Endometrial microvascular endothelial cells (primary cell): ENCODE data around the gene UROD. TPM values are rescaled to one million over a fixed set of nuclear protein-coding genes. Genes with fewer than 3 reads are reported as not detected.
"Not testable (repeated sequence)": the region's sequence is repeated elsewhere in the genome, so short reads cannot be mapped to it uniquely, and the experiment has no call there.

Experiments
- in situ Hi-C: cut with HindIII; loops from 2 replicates; pipeline ENCODE4 v1.10.0; 2017; ENCODE audit warnings: low sequenced_read_pairs, low pct_unique_long_range_greater_than_20kb; ENCODE audit errors: inconsistent ontology term
- total RNA-seq: library from RNA; depleted of rRNA; stranded (reverse); fragments of >200 nt; gene quantifications from one replicate; pipeline ENCODE4 v1.2.3, GENCODE V29; 2015; ENCODE audit errors: inconsistent ontology term

UROD gene
- 241 TPM for total RNA-seq

DNA sequence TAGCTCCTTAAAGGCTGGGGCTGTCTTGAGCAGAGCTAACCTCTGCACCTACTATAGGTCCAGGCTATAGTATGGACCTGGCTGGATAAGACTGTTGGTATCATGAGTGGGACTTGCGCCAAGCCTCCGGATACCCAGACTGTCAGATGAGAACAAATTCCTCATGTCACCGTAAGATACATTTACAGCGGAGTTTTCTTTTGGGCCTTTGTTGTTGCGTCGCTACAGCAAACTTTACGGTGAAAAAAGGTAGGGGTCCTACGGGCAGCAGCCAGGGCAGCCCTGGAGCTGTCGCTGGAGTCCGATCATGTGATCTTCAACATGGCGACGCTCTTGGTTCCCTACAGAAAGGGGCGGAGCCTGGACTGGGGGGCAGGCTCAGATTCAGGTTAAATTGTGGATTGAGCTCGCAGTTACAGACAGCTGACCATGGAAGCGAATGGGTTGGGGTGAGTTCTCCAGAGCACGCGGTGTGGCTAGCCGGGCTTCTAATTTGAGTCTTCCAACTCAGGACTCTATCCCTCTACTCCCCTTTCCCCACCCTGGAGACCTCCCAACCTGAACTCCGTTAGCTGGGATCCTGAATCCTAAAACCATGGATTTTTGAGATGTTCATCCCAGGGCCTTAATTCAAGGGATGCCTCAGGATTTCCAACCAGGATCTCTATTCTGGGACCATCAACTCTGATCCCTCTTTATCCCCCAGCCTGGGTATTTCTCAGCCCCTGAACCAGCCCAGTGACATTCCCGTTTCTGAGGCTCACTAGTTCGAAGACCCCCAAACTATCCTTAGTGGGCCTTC lies at the start of gene UROD:
Gene UROD, plus strand, starts transcription at position 418 of the 802 bp plus-strand sequence. Its CDS starts 12 bp downstream, at position 430.
- in situ Hi-C loops, result no loop called here

DNA sequence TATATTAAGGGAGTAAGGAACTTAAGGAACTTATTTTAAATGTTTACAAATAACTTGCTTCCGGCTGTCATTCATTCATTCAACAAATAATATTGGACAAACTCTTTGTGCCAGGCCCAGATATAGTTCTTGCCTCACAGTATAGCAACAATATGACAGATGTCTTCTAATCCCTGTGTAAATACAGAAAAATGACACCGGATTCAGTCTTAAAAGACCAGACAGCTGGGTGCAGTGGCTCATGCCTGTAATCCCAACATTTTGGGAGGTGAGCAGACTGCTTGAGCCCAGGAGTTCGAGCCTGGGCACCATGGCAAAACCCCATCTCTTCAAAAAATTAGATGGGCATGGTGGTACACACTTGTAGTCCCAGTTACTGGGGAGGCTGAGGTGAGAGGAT lies 49.3 kb upstream of the UROD start:
- in situ Hi-C loops, result no loop called here

DNA sequence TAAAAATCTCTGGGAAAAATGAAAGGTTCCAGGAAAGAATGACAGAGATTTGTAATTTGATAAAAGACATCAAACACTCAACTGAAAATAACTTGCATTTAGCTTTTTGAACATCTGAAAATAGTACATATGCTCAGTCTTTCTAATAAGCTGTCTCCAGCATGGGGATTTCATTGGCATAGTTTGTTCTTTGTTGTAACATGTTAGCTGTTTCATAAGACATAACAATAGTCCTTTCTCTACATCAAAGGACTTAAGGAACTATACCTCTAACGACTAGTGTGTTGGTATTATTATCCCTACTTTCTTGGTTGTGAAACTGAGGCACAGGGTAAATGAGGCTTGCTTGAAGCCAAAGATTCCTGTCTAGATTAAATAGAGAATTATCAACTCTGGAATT lies 47.7 kb upstream of the UROD start:
- in situ Hi-C loops, result no loop called here

DNA sequence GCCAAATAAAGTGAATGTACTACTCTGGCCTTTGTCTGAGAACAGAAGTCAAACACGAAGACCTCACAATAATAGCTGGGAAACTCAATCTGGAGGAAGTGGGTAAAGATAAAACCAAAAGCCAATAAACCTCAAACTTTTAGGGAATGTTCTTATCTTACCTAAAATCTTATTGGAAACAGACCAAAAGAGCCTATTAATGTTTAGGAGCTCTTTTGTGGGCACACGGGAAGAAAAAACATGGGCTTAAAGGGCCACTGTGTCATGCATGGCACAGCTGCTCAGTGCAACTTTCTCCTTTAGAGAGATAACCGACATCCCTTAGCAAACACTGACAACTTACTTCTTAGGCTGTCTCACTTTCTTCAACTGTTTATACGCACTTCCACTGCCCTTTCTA lies 41.7 kb upstream of the UROD start:
- in situ Hi-C loops, result no loop called here

DNA sequence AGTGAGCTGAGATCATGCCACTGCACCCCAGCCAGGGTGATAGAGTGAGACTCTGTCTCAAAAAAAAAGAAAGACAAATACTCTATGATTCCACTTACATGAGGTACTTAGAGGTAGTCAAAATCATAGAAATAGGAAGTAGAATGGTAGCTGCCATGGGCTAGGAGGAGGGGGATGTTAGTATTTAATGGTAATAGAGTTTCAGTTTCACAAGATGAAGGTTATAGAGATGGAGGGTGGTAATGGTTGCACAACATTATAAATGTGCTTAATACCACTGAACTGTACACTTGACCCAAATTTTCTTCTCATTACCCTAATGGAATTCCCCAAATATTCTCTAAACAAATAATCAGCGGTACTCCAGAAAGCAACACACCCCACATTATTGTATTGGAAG lies 38.4 kb upstream of the UROD start:
- in situ Hi-C loops, result no loop called here

DNA sequence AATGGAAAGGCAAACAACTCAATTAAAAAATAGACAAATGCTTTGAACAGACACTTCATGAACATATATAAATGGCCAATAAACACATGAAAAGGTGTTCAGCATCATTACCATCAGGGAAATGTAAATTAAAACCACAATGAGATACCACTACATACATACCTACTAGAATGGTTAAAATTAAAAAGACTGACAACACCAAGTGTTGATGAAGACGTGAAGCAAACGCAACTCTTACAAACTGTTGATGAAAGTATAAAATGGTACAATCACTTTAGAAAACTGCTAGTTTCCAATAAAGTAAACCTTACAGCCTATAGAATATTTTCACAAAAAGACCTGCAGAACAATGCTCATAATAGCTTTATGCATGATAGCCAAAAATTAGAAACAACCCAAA lies 35.8 kb upstream of the UROD start:
- in situ Hi-C loops, result no loop called here

DNA sequence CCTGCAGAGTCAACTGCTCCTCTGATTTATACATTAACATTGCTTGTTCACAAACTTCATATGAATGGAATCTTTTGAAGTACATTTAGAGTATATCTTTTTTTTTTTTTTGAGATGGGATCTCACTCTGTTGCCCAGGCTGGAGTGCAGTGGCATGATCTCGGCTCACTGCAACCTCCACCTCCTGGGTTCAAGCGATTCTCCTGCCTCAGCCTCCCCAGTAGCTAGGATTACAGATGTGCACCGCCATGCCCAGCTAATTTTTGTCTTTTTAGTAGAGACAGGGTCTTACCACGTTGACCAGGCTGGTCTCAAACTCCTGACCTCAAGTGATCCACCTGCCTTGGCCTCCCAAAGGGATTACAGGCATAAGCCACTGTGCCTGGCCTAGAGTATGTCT lies 34.7 kb upstream of the UROD start:
- in situ Hi-C loops, result not testable (repeated sequence)

DNA sequence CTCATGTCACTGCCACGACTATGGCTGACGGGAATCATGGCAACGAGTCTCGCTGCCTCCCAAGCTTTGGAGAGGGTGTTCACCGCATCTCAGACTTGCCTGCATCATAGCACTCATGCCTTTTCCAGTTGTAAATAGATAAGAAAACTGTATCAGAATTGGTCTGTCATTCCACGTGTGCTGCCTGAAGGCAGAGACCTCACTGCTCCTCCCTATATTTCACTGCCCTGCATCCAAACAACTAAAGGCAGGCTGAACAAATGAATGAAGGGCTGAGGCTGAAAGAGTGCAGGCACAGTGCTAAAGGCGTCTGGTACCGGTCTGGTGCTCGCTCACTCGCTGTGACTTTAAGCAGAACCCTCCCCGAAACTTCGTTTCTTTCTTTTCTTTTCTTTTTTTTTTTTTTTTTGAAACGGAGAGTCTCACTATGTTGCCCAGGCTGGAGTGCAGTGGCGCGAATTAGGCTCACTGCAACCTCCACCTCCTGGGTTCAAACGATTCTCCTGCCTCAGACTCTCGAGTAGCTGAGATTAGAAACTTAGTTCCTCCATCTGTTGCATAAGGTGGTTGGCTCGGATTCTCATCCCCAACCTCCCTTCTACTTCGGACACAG lies 26.2 kb upstream of the UROD start:
- in situ Hi-C loops, result no loop called here

DNA sequence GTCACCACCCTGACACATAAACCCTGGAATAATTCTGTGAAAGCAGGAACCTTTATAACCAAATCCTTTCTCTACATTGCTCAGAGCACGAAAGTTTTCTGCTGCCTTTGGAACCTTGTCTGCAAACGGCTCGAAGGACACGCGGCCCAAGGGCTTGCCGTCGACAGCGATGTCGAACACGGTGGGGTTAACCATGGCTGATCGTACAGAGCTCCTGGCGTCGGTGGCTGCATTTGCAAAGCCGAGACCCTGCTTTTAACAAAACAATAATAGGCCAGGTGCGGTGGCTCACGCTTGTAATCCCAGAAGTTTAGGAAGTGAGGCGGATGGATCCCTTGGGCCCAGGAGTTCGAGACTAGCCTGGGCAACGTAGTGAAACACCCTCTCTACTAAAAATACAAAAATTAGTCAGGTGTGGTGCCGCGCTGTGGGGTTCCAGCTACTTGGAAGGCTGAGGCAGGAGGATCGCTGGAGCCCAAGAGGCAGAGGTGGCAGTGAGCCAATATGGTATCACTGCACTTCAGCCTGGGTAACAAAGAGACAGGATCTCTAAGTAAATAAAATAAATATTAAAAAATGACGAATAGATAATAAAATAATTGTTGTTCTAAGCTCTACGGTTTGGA lies 23.4 kb upstream of the UROD start:
- in situ Hi-C loops, result no loop called here

DNA sequence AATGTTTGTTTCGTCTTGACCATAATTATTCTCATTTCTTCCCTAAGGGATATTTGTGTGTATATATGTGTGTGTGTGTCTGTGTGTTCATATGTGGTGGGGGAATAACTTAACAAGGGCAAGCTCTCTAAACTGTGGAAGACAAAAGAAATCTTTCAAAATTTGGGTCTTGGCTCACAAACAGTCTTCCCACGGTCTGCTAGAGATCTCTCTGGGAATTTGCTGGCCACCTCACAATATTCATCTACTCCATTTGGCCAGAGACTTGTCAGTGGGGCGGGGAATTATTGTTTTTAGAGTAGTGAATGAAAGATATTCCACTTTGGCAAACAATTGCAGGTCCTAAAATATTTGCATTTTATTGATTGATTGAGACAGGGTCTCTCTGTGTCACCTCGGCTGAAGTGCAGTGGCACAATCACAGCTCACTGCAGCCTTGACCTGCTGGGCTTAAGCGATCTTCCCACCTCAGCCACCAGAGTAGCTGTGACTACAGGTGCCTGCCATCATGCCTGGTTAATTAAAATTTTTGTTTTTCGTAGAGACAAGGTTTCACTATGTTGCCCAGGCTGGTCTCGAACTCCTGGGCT lies 17.6 kb upstream of the UROD start:
- in situ Hi-C loops, result no loop called here

DNA sequence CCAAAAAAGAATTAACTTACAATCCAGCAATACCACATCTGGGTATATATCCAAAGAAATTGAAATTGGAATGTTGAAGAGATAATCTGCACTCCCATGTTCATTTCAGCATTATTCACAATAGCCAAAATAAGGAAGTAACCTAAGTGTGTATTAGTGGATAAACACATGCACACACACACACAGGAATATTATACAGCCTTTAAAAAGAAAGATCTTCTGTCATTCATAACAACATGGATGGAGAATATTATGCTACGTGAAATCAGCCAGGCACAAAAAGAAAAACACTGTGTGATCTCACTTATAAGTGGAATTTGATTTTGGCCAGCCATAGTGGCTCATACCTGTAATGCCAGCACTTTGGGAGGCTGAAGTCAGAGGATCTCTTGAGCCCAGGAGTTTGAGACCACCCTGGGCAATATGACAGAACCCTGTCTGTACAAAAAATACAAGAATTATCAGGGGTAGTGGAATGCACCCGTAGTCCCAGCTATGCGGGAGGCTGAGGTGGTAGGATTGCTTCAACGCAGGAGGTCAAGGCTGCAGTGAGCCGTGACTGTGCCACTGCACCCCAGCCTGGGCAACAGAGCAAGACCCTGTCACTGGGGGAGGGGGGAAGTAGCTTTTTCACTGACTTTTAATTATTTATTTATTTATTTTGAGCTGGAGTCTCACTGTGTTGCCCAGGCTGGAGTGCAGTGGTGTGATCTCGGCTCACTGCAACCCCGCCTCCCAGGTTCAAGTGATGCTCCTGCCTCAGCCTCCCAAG lies 16.4 kb upstream of the UROD start:
- in situ Hi-C loops, result no loop called here

DNA sequence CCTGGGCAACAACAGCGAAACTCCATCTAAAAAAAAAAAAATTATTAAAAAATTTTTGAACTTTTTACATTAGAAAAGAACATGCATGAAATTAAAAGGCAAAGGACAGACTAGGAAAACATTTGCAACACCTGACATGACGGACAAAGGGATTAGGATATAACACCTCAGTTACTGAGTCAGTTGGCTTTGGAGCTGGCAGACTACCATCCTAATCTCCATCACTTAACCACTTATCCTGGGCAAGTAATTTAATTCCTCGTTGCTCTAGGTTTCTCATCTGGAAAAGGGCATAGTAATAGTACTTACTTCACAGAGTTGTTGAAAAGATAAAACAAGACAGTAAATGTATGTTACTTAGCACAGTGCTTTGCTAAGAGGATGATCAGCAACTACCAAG lies 12.8 kb upstream of the UROD start:
- in situ Hi-C loops, result no loop called here

DNA sequence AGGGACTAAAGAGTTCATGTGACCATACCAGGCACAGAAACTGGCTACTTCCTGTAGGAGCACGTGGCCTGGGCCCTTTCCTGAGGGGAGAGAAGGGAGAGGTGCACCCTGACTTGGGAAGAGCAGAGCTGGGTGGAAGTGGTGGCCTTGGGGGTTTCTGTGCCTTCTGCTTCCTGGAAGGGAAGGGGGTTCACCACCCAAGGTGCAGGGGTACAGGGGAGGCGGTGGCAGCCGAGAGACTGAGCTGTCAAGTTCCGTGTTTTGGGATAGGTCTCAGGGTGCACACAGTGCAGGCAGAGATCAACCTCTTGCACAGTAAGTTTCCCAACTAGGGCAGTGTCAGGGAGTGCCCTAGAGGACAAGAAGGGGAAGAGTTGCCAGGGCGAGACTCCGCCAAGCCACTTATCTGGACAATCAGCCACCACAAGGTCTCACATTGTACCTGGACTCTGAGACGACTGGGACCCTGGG lies 11.0 kb upstream of the UROD start:
- in situ Hi-C loops, result no loop called here

DNA sequence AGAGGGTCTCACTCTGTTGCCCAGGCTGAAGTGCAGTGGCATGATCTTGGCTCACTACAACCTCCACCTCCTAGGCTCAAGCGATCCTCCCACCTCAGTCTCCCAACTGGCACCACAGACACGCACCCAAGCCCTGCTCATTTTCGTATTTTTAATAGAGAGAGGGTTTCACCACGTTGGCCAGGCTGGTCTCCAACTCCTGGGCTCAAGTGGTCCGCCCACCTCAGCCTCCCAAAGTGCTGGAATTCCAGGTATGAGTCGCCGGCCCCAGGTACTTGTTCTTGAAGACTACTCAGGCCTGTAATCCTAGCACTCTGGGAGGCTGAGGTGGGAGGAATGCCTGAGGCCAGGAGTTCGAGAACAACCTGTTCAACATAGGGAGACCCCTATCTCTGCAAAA lies 10.5 kb upstream of the UROD start:
- in situ Hi-C loops, result not testable (repeated sequence)

DNA sequence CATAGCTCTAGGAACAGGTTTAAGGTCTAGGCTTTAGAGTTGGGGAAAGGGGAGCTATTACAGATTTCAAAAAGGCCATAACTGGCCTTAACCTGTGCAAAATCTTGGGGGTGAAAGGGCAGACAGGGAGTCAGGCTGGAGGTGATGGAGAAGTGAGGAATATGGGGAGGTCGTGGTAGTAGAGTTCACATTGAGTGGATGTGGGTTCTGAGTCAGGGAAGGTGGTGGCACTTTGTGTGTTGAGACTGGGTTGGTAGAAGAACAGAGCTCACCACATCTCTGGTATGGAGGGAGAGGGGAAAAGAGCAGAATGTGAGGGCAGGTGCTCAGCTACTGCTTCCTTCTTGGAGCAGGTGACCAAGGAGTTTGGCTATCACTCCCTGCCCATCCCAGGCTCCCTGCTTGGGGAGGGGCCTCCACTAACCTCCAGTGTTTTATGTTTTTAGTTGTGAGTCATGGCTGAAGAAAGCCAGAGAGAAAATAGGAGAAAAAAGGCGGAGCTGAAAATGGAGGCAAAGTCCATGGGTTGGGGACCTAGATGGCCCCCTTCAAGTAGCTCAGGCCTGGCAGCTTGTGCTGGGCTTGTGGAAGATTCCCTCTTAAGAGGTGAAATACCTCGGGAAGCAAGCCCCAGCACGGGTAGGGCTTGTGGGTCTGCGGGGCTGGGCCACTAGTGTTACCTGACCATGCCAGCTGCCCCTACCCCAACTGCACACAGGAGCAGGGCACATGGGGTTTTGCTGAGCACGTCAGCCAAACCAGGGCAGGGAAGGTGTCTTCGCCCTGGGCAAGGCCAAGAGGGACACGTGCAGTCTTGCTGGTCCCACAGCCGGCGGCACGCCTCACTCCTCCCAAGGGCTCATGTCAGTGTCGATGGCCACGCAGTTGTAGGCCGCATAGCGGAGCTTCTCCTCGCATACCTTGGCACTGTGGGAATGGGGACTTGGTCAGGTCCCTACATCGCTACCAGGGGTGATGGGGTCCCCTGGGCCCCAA lies 9.1 kb upstream of the UROD start:
- in situ Hi-C loops, result no loop called here

DNA sequence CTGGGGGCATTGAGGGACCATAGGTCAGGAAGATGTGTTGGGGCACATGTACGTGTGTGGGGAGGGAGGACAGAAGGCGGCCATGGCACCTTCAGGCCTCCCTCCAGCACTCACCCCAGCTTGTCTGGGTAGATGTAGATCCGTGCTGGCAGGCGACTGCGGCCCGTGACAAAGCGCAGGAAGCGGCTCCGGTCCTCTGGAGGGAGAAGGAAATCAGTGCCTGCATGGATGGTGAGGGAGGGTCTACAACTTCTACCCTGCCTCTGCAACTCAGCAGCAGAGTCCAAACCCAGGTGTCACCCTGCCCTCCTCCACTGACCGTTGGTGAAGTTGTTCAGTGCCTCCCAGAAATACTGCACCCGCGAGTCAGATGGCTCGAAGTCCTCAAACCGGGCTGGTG lies 8.3 kb upstream of the UROD start:
- in situ Hi-C loops, result no loop called here

DNA sequence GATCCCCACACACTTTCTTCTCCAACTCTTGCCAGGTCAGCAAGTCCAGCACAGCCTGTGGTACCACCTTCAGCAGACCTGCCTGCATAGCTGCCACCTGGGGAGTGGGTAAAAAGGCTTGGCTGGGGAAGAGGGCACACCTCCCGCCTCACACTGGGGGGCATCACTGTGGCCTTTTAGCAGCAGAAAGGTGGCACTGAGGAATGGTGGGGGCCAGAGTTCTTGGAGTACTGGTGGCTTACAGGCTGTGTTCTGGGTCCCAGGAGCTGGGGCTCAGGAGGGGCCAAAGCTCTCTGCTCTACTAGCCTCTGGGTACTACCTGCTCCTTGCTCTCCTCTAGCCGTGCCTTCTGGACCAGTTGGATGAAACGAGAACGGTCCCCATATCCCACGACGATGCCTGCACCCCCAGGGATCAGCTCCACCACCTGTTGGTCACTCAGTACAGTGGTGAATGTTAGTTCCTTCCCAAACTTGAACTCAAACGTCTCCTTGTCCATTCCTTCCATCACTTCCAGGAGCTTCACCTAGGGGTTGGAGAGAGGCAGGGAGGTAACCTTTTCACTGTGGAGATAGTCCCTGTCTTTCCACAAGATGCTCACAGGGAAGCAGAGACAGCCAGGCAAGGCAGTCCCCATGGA lies 7.7 kb upstream of the UROD start:
- in situ Hi-C loops, result no loop called here
